H9 (cell line): ENCODE data around the gene IQSEC1. TPM values are rescaled to one million over a fixed set of nuclear protein-coding genes. Genes with fewer than 3 reads are reported as not detected.

ENCODE experiments used
- DNase-seq: peaks from one replicate; pipeline ENCODE4 v3.0.0-alpha.2; 2017
- H2AFZ ChIP-seq: one replicate; pipeline ENCODE4 v1.6.1; 2013; ENCODE audit warnings: mild to moderate bottlenecking, low read length, control low read depth, moderate library complexity
- H2AK5ac ChIP-seq: 2 replicates; pipeline ENCODE4 v1.6.1; 2013; ENCODE audit warnings: low read length, control low read depth, mixed read lengths; ENCODE audit not compliant: insufficient read length
- H2BK120ac ChIP-seq: one replicate; pipeline ENCODE4 v1.6.1; 2013; ENCODE audit warnings: low read depth, mild to moderate bottlenecking, low read length, control low read depth, inconsistent platforms; ENCODE audit not compliant: poor library complexity, severe bottlenecking
- H2BK12ac ChIP-seq: 2 replicates; pipeline ENCODE4 v1.6.1; 2013; ENCODE audit warnings: low read length, control low read depth, mixed read lengths, low read depth; ENCODE audit not compliant: insufficient read length
- H2BK15ac ChIP-seq: 2 replicates; pipeline ENCODE4 v1.6.1; 2013; ENCODE audit warnings: low read depth, low read length, control low read depth
- H2BK20ac ChIP-seq: one replicate; pipeline ENCODE4 v1.6.1; 2013; ENCODE audit warnings: low read depth, mild to moderate bottlenecking, low read length, control low read depth, inconsistent platforms; ENCODE audit not compliant: poor library complexity, severe bottlenecking
- H2BK5ac ChIP-seq: 2 replicates; pipeline ENCODE4 v1.6.1; 2013; ENCODE audit warnings: low read length, control low read depth, mixed read lengths; ENCODE audit not compliant: insufficient read length
- H3K14ac ChIP-seq: 2 replicates; pipeline ENCODE4 v1.6.1; 2013; ENCODE audit warnings: low read length, control low read depth; ENCODE audit not compliant: insufficient read depth
- H3K18ac ChIP-seq: 2 replicates; pipeline ENCODE4 v1.6.1; 2013; ENCODE audit warnings: low read depth, mild to moderate bottlenecking, mixed read lengths, low read length, control low read depth; ENCODE audit not compliant: insufficient read length
- H3K23ac ChIP-seq: 2 replicates; pipeline ENCODE4 v1.6.1; 2013; ENCODE audit warnings: low read length, control low read depth, mixed read lengths, low read depth; ENCODE audit not compliant: insufficient read length
- H3K23me2 ChIP-seq: 2 replicates; pipeline ENCODE4 v1.6.1; 2013; ENCODE audit warnings: low read depth, mild to moderate bottlenecking, mixed read lengths, low read length, control low read depth; ENCODE audit not compliant: insufficient read length, poor library complexity, severe bottlenecking
- H3K27ac ChIP-seq: 2 replicates; pipeline ENCODE4 v1.5.1; 2013; ENCODE audit warnings: low read length, control low read depth, mixed read lengths, low read depth; ENCODE audit not compliant: insufficient read length
- H3K27me3 ChIP-seq: 2 replicates; pipeline ENCODE4 v1.6.1; 2013; ENCODE audit warnings: low read length, control low read depth, inconsistent platforms; ENCODE audit not compliant: insufficient read depth
- H3K4ac ChIP-seq: 2 replicates; pipeline ENCODE4 v1.6.1; 2013; ENCODE audit warnings: low read depth, mild to moderate bottlenecking, control low read depth, inconsistent platforms, low read length, moderate library complexity
- H3K4me1 ChIP-seq: 2 replicates; pipeline ENCODE4 v1.6.1; 2013; ENCODE audit warnings: low read length, control low read depth, inconsistent platforms; ENCODE audit not compliant: insufficient read depth
- H3K4me2 ChIP-seq: 2 replicates; pipeline ENCODE4 v1.6.1; 2013; ENCODE audit warnings: low read length, control low read depth, mixed read lengths; ENCODE audit not compliant: insufficient read length, insufficient read depth
- H3K56ac ChIP-seq: 2 replicates; pipeline ENCODE4 v1.6.1; 2013; ENCODE audit warnings: low read depth, mild to moderate bottlenecking, mixed read lengths, low read length, control low read depth; ENCODE audit not compliant: insufficient read length
- H3K79me1 ChIP-seq: 2 replicates; pipeline ENCODE4 v1.6.1; 2013; ENCODE audit warnings: low read depth, mild to moderate bottlenecking, moderate library complexity, low read length, control low read depth, inconsistent platforms; ENCODE audit not compliant: insufficient read depth, poor library complexity, severe bottlenecking
- H3K79me2 ChIP-seq: 2 replicates; pipeline ENCODE4 v1.6.1; 2013; ENCODE audit warnings: low read length, control low read depth, inconsistent platforms; ENCODE audit not compliant: insufficient read depth
- H3K9ac ChIP-seq: 2 replicates; pipeline ENCODE4 v1.6.1; 2013; ENCODE audit warnings: low read length, control low read depth, mixed read lengths; ENCODE audit not compliant: insufficient read length; ENCODE audit errors: extremely low read depth
- H3K9me3 ChIP-seq: one replicate; pipeline ENCODE4 v1.6.1; 2013; ENCODE audit warnings: low read depth, low read length, inconsistent platforms; ENCODE audit not compliant: control insufficient read depth
- H3T11ph ChIP-seq: one replicate; pipeline ENCODE4 v1.6.1; 2013; ENCODE audit warnings: mild to moderate bottlenecking, low read length, control low read depth, inconsistent platforms
- H4K20me1 ChIP-seq: one replicate; pipeline ENCODE4 v1.6.1; 2013; ENCODE audit not compliant: control insufficient read depth, insufficient read length, insufficient read depth
- H4K5ac ChIP-seq: 2 replicates; pipeline ENCODE4 v1.6.1; 2013; ENCODE audit warnings: low read depth, mild to moderate bottlenecking, mixed read lengths, low read length, control low read depth; ENCODE audit not compliant: insufficient read length
- H4K8ac ChIP-seq: replicated peaks from 2 replicates; pipeline ENCODE4 v1.6.1; 2013; ENCODE audit warnings: low read length, control low read depth, mixed read lengths, low read depth; ENCODE audit not compliant: insufficient read length
- H4K91ac ChIP-seq: 2 replicates; pipeline ENCODE4 v1.6.1; 2013; ENCODE audit warnings: low read depth, mild to moderate bottlenecking, moderate library complexity, mixed read lengths, low read length, control low read depth; ENCODE audit not compliant: insufficient read length
- H3K27ac Mint-ChIP-seq, 3 experiments: 2 replicates in 2 of 3; 3 replicates in 1 of 3; pipeline ENCODE4 v1.8.0; 2020 to 2021; ENCODE audit warnings: mixed read lengths in 3 of 3, mild to moderate bottlenecking in 1 of 3, moderate library complexity in 1 of 3
- H3K27me3 Mint-ChIP-seq: 2 replicates; pipeline ENCODE4 v1.8.0; 2021; ENCODE audit warnings: low read depth, mild to moderate bottlenecking, moderate library complexity, mixed read lengths
- H3K36me3 Mint-ChIP-seq, 3 experiments: 2 replicates in 2 of 3; 3 replicates in 1 of 3; pipeline ENCODE4 v1.8.0; 2020 to 2021; ENCODE audit warnings: low read depth in 3 of 3, mixed read lengths in 3 of 3; ENCODE audit not compliant: insufficient read depth in 1 of 3
- H3K4me1 Mint-ChIP-seq, 2 experiments: 2 replicates each; pipeline ENCODE4 v1.8.0; 2020; ENCODE audit warnings: mixed read lengths in 2 of 2
- H3K4me3 Mint-ChIP-seq, 2 experiments: 2 replicates in 1 of 2; 3 replicates in 1 of 2; pipeline ENCODE4 v1.8.0; 2020 to 2021; ENCODE audit warnings: mild to moderate bottlenecking in 2 of 2, mixed read lengths in 2 of 2, moderate library complexity in 1 of 2
- H3K9me3 Mint-ChIP-seq, 2 experiments: 2 replicates in 1 of 2; 3 replicates in 1 of 2; pipeline ENCODE4 v1.8.0; 2020; ENCODE audit warnings: mild to moderate bottlenecking in 2 of 2, mixed read lengths in 2 of 2, moderate library complexity in 1 of 2
- WGBS: extraction: QIAGEN DNeasy Blood & Tissue Kit; methylation state at CpG from one replicate; pipeline ENCODE4 v1.1.7; 2013; ENCODE audit warnings: missing lambda C conversion rate, low lambda C conversion rate, mixed read lengths; ENCODE audit not compliant: insufficient read length; ENCODE audit errors: extremely low coverage; 5-methylcytosine and 5-hydroxymethylcytosine counted together
- total RNA-seq: library from RNA; stranded (reverse); gene quantifications from 2 replicates; pipeline ENCODE4 v1.2.1, GENCODE V29; 2021
- TF ChIP-seq, protein P1 (sequence below): fragments of 200-600 bp; sonication (generic); conservative IDR thresholded peaks from 3 replicates; pipeline ENCODE4 v1.8.0; 2021; ENCODE audit warnings: antibody characterized with exemption, mild to moderate bottlenecking

The IQSEC1 gene
- total RNA-seq, 1 experiment from 2014 or later = 19.1 TPM

- Histone ChIP-seq H3K23me2 (peaks cover 9% of the 10 kb centered on the region), H2AFZ (no peak overlapping the region), H3K79me1 (no peaks in the 10 kb centered on the region), H4K5ac (no peak overlapping the region), H3T11ph (no peak overlapping the region), H2BK15ac (no peak overlapping the region), H3K56ac (no peak overlapping the region), H2AK5ac (no peak overlapping the region), H3K27ac (no peak overlapping the region), H3K14ac (no peak overlapping the region), H2BK12ac (no peak overlapping the region), H3K9ac (no peak overlapping the region), H3K18ac (no peak overlapping the region), H4K8ac (no peak overlapping the region), H4K20me1 (no peaks in the 10 kb centered on the region), H3K79me2 (no peaks in the 10 kb centered on the region), H3K4me1 (no peaks in the 10 kb centered on the region; the same call in 1 of the 2 replicates), H3K4me2 (no peak overlapping the region), H4K91ac (no peak overlapping the region), H3K23ac (no peak overlapping the region), H3K9me3 (no peaks in the 10 kb centered on the region), H3K4ac (no peak overlapping the region), H3K27me3 (no peaks in the 10 kb centered on the region), H2BK120ac (no peak overlapping the region), H2BK5ac (no peak overlapping the region), H2BK20ac (no peak overlapping the region)
- H3K4me1 Mint-ChIP-seq = peaks cover 14 to 20% of the 10 kb centered on the region in 2 experiments
- H3K4me3 Mint-ChIP-seq = no peak overlapping the region
- no peaks in the 10 kb centered on the region for H3K9me3 Mint-ChIP-seq
- TF ChIP-seq, protein P1, sequence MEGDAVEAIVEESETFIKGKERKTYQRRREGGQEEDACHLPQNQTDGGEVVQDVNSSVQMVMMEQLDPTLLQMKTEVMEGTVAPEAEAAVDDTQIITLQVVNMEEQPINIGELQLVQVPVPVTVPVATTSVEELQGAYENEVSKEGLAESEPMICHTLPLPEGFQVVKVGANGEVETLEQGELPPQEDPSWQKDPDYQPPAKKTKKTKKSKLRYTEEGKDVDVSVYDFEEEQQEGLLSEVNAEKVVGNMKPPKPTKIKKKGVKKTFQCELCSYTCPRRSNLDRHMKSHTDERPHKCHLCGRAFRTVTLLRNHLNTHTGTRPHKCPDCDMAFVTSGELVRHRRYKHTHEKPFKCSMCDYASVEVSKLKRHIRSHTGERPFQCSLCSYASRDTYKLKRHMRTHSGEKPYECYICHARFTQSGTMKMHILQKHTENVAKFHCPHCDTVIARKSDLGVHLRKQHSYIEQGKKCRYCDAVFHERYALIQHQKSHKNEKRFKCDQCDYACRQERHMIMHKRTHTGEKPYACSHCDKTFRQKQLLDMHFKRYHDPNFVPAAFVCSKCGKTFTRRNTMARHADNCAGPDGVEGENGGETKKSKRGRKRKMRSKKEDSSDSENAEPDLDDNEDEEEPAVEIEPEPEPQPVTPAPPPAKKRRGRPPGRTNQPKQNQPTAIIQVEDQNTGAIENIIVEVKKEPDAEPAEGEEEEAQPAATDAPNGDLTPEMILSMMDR = no peak
- H3K36me3 Mint-ChIP-seq = no peaks in the 10 kb centered on the region
- H3K27me3 Mint-ChIP-seq = peaks cover 82% of the 10 kb centered on the region
- no peak overlapping the region for H3K27ac Mint-ChIP-seq
- DNase-seq = no peak
- WGBS = no CpG with 5 or more reads among the region's 12 CpGs
Measured at GRCh38 chr3:12871404-12871983, 201.7 kb downstream of the IQSEC1 start.
